ENCODE data around the gene S100A11.

S100A11 gene

DNA sequence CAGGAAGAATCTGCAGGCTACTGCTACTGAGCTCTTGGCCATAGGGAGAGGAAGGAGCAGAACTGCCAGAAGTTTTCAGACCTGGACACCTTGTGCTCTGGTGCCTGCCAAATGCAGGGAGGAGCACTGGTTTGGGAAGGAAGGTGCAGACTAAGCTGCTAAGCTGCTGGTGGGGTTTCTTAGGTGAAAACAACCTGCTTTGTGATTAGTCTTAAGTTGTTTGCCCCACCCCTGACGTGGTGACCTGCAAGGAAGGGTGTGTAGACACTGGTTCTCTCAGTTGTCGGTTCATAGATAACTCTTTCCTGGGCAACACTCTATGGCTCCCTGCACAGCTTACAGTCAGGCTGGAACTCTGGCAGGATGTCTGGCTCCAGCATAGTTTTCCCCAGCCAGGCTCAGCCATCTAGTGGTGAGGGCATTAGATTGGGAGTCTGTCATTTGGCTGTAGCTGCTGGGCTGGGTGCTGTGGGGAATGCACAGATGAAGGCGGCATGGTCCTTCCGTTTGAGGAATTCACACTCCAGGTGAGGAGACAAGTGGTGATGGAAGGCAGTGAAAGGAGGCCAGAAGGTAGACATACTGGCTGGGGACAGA, 32.9 kb downstream of the S100A11 start:
- DNase-seq, result no peak

DNA sequence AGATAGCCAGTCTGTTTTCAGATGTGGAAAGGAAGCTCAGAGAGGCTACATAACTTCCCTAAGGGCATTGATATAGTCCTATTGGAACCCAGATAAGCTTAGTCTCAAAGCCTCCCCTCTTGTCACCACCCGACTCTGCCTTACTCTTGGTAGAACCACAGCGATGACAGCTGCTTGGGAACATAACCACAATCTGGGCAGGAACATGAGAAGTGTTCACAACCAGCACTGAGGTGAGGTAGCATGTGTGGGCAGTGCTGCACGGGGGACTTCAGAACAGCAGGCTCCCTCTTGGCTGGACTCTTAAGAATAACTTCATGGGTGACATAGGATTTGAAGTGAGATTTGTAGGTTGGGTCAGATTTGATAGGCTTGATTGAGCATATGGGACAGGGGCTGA, 33.8 kb downstream of the S100A11 start:
- DNase-seq, result no peak

DNA sequence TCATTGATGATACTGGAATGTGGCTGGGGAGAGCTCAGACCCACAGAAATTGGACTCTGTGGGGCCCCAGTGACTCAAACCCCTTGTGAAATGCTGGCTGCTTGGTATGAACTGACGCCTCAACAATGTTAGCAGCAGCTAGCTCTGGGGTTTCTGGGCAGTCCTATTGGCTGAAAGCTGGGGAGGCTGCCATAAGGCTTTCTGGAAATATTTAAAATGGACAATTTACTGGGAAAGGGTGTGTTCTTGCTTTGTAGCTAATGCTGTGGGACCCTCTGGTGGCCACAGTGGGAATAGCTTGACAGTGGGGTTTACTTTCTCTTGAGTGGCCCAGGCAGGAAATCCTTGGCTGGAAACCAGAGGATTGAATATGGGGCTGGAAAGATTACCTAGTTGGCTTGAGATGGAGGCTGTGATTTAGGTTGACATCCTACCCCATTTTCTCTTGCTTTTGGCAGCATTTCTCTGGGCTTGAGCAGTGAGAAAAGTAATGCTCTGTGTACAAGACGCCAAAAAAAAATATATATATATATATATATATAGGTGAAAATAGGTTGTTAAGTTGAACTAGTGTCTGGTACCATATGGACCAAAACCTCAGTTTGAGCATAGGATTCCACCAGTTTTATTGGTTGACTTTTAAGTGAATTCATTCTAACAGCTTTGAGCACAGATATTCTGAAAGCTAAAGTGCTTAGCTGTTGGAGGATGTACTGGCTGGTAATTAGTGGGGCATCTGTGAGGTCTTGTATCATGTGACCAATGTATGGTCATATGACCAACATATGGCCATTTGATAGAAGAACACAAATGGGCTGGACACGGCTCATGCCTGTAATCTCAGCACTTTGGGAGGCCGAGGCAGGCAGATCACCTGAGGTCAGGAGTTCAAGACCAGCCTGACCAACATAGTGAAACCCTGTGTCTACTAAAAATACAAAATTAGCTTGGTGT, 34.9 kb downstream of the S100A11 start:
- DNase-seq, result peak in 51 of 56 donors; percentile 3 to 90 (median 44)

GRCh38 chr1:152000964-152001630, 35.7 kb downstream of the S100A11 start:
- no peak for DNase-seq

- DNase-seq, result no peak
These were observed 38.0 kb downstream of the S100A11 start for GRCh38 chr1:151998611-151999362.

DNA sequence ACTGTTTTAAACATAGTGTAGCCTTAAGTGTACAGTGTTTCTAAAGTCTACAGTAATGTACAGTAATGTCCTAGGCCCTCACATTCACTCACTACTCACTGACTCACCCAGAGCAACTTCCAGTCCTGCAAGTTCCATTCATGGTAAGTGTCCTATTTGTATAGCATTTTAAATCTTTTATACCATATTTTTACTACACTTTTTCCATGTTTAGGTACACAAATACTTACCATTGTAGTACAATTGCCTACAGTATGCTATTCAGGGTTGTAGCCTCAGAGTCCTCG, 39.6 kb downstream of the S100A11 start:
- no peak for DNase-seq

DNA sequence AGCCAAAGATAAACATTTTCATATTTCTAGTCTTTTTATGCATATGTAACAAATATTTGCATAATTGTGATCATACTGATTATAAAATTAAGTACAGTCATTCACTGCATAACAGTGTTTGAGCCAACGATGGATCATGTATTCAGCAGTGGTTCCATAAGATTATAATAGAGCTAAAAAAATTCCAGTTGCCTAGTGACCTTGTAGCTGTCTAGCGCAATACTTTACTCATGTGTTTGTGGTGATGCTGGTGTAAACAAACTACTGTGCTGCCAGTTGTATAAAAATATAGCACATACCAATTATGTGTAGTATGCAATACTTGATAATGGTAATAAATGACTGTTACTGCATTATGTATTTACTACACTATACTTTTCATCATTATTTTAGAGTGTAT, 41.0 kb downstream of the S100A11 start:
- DNase-seq, result no peak

DNA sequence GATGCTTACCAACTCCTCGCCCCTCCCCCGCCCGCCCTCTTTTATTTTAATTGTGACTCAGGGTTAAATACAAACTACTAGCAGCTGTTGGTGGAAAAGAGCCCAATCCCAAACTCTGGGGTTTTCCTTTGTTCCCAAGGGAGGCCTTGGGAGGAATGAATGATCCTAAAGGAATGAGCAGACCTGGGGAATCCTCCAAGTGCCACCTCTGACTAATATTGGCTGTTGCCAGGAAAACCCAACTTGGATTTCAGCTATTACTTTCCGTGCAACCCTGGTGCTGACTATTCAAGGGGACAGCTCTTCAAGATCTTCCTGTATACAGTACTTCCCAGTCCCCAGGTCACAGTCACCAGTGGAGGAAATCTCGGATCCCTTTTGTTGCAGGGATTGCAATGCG, 41.8 kb downstream of the S100A11 start:
- no peak for DNase-seq

DNA sequence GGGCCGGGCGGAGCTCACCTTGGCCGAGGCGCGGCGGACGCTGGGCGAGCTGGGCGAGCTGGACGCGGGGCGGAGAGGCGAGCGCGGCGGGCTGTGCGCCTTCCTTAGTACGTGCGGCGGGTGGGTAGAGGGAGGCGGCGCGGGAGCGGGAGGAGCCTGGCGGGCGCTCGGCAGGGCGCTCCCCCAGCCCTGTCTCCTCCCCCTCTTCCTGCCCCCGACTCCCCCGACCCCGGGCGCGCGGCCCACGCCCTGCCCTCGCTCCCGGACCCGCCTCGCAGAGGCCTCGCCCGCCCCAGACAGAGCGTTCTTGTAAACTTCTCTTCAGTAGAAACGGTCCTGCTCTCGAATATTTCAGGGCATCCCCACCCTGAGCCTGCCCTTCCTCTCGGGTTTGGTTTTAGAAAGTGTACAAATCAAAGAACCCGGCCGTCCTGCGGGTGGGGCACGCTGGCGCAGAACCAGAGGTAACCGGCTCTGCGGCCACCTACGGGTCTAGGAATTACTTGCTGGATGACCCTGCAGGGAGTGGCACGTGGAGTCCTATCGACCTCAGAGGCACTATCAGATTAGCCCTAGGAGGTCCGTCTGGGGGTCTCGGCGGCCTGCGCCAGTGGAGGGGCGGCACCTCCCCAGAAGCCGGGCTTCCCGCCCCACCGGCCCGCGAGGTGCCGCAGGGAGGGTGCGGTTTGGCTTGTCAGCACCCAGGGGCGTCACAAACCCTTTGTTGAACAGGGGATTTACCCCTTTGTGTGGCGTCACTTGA, 42.9 kb downstream of the S100A11 start, which contains the start of gene S100A10:
TSS of gene S100A10 (minus strand) at position 126 of the 763 bp plus-strand sequence. CDS start 7,629 bp downstream, outside the sequence.
- DNase-seq, result peak in 6 of 56 donors; percentile 11 to 56 (median 32)

GRCh38 chr1:151993084-151993733, 43.6 kb downstream of the S100A11 start:
- no peak for DNase-seq

- peak in 1 of 56 donors; percentile 35 for DNase-seq
These were observed 44.3 kb downstream of the S100A11 start for GRCh38 chr1:151992303-151993083.

GRCh38 chr1:151991663-151992302, 45.0 kb downstream of the S100A11 start:
- DNase-seq, result no peak

GRCh38 chr1:151990856-151991198, 46.0 kb downstream of the S100A11 start:
- DNase-seq, result no peak

DNA sequence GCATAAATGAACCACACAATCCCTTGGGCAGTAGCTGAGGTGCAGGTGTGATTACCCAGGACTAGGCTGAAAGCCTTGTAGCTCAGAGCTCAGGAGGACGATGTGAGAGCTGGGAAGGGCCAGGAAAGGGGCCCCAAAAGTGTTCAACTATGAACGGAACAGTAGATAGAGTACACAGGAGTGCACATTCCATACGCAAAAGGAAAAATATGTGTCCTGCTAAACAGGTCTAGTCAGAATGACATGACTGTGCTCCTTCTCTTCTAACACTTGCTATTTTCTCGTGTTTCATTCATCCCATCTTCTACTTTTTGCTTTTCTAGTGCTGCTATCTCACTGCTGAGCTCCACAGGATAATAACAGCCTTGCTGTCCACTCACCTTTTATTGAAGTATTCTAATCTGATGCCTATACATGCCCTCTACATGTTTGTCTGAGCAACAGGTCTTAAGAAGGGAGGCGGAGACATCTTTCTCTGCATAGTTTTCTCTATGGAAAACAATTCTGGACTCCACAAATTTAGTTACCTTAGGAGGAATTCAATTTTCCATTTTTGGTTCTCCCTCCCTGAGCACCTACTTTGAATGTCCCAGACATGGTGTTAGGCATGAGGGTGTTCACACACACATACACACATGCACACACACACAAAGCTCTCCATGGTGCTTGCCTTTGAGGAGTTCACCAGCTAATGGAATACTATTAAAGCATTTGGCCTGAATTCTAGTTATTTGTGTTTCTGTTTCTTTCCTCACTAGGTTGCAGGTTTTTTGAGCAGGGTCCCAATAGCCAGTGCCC, 46.5 kb downstream of the S100A11 start:
- no peak for DNase-seq

GRCh38 chr1:151989211-151989862, 47.5 kb downstream of the S100A11 start:
- DNase-seq, result peak in 1 of 56 donors; percentile 8

GRCh38 chr1:151988405-151988923, 48.3 kb downstream of the S100A11 start:
- DNase-seq, result no peak

DNA sequence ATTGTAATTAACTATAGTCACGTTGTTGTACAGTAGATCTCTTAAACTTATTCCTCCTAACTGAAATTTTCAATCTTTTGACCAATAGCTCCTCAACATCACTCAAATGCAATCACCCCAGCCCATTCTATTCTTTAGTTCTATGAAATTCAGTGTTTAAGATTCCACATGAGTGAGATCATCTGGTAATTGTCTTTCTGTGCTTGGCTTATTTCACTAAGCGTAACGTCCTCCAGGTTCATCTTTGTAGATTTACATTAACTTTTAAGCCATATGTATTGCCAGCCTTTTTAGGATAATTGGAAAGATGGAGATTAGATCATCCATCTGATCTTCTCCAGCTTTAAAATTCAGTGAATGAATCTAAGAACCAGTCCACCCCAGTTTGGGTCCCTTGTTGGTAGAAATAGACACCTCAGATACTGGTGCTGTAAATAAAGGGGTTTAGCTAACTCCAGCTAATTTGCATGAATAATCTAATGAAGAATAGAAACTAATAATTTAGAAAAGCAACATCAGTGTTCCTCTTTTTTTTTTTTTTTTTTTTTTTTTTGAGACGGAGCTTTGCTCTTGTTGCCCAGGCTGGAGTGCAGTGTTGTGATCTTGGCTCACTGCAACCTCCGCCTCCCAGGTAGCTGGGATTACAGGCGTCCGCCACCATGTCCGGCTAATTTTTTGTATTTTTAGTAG, 50.2 kb downstream of the S100A11 start:
- no peak for DNase-seq

Measured in amygdala (tissue), 56 donors.